HG02571 (cell line): ENCODE data around the gene CAPN8.

ENCODE experiments used
- ATAC-seq: cut with Tn5 transposase; IDR thresholded peaks from one replicate; pipeline ENCODE4 v1.9.1; 2021; ENCODE audit warnings: mild to moderate bottlenecking, moderate library complexity; ENCODE audit not compliant: unreplicated experiment

Gene CAPN8

GRCh38 chr1:223492044-223492443 lies 173.5 kb downstream of the CAPN8 start:
- no peak for ATAC-seq
